ENCODE measurements around the gene SMARCB1. TPM values are rescaled to one million over a fixed set of nuclear protein-coding genes. Genes with fewer than 3 reads are reported as not detected.

Gene SMARCB1
- total and polyA plus RNA-seq, 2 experiments from 2014 or later, result 114 to 132 TPM

DNA sequence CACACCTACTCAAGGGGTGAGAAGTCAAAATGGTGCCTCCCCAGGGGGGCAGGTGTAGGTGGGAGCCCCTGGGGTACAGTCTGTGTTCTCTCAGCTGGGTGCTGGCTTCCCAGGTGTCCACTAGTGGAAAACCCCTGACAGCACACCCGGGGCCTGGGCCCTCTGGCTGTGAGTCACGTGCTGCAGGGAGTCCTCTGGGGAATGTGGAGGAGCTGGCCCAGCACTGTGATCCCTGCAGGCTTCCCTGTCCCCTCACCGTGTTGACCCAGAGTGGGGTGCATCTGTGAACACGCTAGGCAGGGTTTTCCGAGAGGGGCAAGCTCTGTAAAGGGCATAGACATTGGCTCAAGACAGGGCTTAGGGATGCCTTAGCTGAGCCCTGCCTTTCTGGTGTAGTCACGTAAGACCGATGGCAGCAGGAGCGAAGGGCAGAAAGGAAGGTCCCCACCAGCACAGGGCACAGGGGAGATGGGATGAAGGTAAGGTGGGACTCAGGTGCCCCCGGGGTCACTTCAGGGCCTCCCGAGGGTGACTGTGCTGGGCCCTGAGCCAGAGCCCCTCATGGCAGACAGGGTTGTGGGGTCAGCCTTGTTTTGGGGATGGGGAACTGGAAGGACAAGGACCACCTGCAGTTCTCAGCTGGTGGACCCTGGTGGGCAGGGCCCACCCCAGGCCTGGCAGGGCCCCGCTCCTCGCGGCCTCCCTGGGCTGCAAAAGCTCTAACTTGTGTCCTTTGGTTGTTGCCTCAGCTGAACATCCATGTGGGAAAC lies 37.9 kb downstream of the SMARCB1 start:
- Mint-ChIP-seq H3K27me3 (ENCODE audit: insufficient read depth, low read depth, poor library complexity) (peaks cover 26% of the 10 kb centered on the region), H3K9me3 (no peaks in the 10 kb centered on the region; the same call in 2 of the 3 replicates), H3K4me1 (peaks cover 11% of the 10 kb centered on the region; the same call in 2 of the 3 replicates), H3K4me3 (no peak overlapping the region), H3K27ac (peak overlapping the region; percentile 86), H3K36me3 (ENCODE audit: low read depth) (peaks cover 87% of the 10 kb centered on the region)
- Histone ChIP-seq H3K27me3 (ENCODE audit: insufficient read depth) (no peaks in the 10 kb centered on the region), H3F3A (replicated peaks; ENCODE audit: low read depth) (no peaks in the 10 kb centered on the region), H3K4me3 (no peak overlapping the region), H4K20me1 (replicated peaks; ENCODE audit: insufficient read depth) (no peaks in the 10 kb centered on the region), H3K79me2 (replicated peaks; ENCODE audit: insufficient read depth) (no peaks in the 10 kb centered on the region), H3K9me2 (ENCODE audit: insufficient read depth) (no peaks in the 10 kb centered on the region), H3K4me1 (ENCODE audit: insufficient read depth) (no peaks in the 10 kb centered on the region), H2AFZ (no peak overlapping the region), H3K27ac (ENCODE audit: low read depth) (no peak overlapping the region), H3K4me2 (no peak overlapping the region), H3K36me3 (ENCODE audit: insufficient read depth) (peaks cover 19% of the 10 kb centered on the region; the same call in 1 of the 2 replicates)
- TF ChIP-seq, protein P1, sequence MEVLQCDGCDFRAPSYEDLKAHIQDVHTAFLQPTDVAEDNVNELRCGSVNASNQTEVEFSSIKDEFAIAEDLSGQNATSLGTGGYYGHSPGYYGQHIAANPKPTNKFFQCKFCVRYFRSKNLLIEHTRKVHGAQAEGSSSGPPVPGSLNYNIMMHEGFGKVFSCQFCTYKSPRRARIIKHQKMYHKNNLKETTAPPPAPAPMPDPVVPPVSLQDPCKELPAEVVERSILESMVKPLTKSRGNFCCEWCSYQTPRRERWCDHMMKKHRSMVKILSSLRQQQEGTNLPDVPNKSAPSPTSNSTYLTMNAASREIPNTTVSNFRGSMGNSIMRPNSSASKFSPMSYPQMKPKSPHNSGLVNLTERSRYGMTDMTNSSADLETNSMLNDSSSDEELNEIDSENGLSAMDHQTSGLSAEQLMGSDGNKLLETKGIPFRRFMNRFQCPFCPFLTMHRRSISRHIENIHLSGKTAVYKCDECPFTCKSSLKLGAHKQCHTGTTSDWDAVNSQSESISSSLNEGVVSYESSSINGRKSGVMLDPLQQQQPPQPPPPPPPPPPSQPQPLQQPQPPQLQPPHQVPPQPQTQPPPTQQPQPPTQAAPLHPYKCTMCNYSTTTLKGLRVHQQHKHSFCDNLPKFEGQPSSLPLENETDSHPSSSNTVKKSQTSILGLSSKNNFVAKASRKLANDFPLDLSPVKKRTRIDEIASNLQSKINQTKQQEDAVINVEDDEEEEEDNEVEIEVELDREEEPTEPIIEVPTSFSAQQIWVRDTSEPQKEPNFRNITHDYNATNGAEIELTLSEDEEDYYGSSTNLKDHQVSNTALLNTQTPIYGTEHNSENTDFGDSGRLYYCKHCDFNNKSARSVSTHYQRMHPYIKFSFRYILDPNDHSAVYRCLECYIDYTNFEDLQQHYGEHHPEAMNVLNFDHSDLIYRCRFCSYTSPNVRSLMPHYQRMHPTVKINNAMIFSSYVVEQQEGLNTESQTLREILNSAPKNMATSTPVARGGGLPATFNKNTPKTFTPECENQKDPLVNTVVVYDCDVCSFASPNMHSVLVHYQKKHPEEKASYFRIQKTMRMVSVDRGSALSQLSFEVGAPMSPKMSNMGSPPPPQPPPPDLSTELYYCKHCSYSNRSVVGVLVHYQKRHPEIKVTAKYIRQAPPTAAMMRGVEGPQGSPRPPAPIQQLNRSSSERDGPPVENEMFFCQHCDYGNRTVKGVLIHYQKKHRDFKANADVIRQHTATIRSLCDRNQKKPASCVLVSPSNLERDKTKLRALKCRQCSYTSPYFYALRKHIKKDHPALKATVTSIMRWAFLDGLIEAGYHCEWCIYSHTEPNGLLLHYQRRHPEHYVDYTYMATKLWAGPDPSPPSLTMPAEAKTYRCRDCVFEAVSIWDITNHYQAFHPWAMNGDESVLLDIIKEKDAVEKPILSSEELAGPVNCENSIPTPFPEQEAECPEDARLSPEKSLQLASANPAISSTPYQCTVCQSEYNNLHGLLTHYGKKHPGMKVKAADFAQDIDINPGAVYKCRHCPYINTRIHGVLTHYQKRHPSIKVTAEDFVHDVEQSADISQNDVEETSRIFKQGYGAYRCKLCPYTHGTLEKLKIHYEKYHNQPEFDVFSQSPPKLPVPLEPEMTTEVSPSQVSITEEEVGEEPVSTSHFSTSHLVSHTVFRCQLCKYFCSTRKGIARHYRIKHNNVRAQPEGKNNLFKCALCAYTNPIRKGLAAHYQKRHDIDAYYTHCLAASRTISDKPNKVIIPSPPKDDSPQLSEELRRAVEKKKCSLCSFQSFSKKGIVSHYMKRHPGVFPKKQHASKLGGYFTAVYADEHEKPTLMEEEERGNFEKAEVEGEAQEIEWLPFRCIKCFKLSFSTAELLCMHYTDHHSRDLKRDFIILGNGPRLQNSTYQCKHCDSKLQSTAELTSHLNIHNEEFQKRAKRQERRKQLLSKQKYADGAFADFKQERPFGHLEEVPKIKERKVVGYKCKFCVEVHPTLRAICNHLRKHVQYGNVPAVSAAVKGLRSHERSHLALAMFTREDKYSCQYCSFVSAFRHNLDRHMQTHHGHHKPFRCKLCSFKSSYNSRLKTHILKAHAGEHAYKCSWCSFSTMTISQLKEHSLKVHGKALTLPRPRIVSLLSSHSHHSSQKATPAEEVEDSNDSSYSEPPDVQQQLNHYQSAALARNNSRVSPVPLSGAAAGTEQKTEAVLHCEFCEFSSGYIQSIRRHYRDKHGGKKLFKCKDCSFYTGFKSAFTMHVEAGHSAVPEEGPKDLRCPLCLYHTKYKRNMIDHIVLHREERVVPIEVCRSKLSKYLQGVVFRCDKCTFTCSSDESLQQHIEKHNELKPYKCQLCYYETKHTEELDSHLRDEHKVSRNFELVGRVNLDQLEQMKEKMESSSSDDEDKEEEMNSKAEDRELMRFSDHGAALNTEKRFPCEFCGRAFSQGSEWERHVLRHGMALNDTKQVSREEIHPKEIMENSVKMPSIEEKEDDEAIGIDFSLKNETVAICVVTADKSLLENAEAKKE (CRISPR knock-in tag; IDR thresholded peaks at IDR 0.05), result no peak
- TF ChIP-seq NANOG (IDR thresholded peaks at IDR 0.05; ENCODE audit: borderline replicate concordance), result no peak
- no peak for TF ChIP-seq EZH2 (IDR thresholded peaks at IDR 0.05; ENCODE audit: low read depth, unreplicated experiment)
- no peak for TF ChIP-seq STAT1 (IDR thresholded peaks at IDR 0.05; ENCODE audit: unreplicated experiment)
- TF ChIP-seq, protein P2, sequence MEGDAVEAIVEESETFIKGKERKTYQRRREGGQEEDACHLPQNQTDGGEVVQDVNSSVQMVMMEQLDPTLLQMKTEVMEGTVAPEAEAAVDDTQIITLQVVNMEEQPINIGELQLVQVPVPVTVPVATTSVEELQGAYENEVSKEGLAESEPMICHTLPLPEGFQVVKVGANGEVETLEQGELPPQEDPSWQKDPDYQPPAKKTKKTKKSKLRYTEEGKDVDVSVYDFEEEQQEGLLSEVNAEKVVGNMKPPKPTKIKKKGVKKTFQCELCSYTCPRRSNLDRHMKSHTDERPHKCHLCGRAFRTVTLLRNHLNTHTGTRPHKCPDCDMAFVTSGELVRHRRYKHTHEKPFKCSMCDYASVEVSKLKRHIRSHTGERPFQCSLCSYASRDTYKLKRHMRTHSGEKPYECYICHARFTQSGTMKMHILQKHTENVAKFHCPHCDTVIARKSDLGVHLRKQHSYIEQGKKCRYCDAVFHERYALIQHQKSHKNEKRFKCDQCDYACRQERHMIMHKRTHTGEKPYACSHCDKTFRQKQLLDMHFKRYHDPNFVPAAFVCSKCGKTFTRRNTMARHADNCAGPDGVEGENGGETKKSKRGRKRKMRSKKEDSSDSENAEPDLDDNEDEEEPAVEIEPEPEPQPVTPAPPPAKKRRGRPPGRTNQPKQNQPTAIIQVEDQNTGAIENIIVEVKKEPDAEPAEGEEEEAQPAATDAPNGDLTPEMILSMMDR (conservative IDR thresholded peaks at IDR 0.05; ENCODE audit: low read depth in 2 of 2), result no peak
- TF ChIP-seq POLR2AphosphoS5 (IDR thresholded peaks at IDR 0.05; ENCODE audit: low read depth), result no peak
- TF ChIP-seq EZH2phosphoT487 (IDR thresholded peaks at IDR 0.05; ENCODE audit: unreplicated experiment), result no peak
- TF ChIP-seq ZNF114 (CRISPR knock-in tag; IDR thresholded peaks at IDR 0.05), result no peak
- no peak for TF ChIP-seq CREB1 (CRISPR knock-in tag; IDR thresholded peaks at IDR 0.05; ENCODE audit: low read depth)
- TF ChIP-seq, protein P3, sequence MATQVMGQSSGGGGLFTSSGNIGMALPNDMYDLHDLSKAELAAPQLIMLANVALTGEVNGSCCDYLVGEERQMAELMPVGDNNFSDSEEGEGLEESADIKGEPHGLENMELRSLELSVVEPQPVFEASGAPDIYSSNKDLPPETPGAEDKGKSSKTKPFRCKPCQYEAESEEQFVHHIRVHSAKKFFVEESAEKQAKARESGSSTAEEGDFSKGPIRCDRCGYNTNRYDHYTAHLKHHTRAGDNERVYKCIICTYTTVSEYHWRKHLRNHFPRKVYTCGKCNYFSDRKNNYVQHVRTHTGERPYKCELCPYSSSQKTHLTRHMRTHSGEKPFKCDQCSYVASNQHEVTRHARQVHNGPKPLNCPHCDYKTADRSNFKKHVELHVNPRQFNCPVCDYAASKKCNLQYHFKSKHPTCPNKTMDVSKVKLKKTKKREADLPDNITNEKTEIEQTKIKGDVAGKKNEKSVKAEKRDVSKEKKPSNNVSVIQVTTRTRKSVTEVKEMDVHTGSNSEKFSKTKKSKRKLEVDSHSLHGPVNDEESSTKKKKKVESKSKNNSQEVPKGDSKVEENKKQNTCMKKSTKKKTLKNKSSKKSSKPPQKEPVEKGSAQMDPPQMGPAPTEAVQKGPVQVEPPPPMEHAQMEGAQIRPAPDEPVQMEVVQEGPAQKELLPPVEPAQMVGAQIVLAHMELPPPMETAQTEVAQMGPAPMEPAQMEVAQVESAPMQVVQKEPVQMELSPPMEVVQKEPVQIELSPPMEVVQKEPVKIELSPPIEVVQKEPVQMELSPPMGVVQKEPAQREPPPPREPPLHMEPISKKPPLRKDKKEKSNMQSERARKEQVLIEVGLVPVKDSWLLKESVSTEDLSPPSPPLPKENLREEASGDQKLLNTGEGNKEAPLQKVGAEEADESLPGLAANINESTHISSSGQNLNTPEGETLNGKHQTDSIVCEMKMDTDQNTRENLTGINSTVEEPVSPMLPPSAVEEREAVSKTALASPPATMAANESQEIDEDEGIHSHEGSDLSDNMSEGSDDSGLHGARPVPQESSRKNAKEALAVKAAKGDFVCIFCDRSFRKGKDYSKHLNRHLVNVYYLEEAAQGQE (IDR thresholded peaks at IDR 0.05; ENCODE audit: unreplicated experiment), result no peak
- no peak for TF ChIP-seq ZNF331 (CRISPR knock-in tag; IDR thresholded peaks at IDR 0.05; ENCODE audit: low read depth)
- TF ChIP-seq, protein P4, sequence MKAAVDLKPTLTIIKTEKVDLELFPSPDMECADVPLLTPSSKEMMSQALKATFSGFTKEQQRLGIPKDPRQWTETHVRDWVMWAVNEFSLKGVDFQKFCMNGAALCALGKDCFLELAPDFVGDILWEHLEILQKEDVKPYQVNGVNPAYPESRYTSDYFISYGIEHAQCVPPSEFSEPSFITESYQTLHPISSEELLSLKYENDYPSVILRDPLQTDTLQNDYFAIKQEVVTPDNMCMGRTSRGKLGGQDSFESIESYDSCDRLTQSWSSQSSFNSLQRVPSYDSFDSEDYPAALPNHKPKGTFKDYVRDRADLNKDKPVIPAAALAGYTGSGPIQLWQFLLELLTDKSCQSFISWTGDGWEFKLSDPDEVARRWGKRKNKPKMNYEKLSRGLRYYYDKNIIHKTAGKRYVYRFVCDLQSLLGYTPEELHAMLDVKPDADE (IDR thresholded peaks at IDR 0.05), result no peak
- TF ChIP-seq JUNB (IDR thresholded peaks at IDR 0.05; ENCODE audit: unreplicated experiment), result no peak
- no peak for ATAC-seq
- no peak for DNase-seq (ENCODE audit: low spot score)

All from GM23338 (cell line).